Keratinocyte (primary cell): Measurements from ENCODE around the gene BAG1.

Source experiments
- EZH2 ChIP-seq: IDR thresholded peaks from one replicate; pipeline ENCODE4 v1.6.1; 2012; ENCODE audit warnings: inconsistent platforms, mild to moderate bottlenecking, low read length, moderate library complexity
- TF ChIP-seq, protein P1 (sequence below), 3 experiments: IDR thresholded peaks in 1 of 3; conservative IDR thresholded peaks in 1 of 3; optimal IDR thresholded peaks in 1 of 3; 2 replicates in 2 of 3; 3 replicates in 1 of 3; pipeline versions ENCODE3 to v1.5.1; 2011; ENCODE audit warnings: low read length in 3 of 3, mild to moderate bottlenecking in 3 of 3, moderate library complexity in 2 of 3, control low read depth in 1 of 3, inconsistent platforms in 1 of 3; ENCODE audit not compliant: insufficient read depth in 2 of 3; ENCODE audit errors: extremely low read depth in 1 of 3

DNA sequence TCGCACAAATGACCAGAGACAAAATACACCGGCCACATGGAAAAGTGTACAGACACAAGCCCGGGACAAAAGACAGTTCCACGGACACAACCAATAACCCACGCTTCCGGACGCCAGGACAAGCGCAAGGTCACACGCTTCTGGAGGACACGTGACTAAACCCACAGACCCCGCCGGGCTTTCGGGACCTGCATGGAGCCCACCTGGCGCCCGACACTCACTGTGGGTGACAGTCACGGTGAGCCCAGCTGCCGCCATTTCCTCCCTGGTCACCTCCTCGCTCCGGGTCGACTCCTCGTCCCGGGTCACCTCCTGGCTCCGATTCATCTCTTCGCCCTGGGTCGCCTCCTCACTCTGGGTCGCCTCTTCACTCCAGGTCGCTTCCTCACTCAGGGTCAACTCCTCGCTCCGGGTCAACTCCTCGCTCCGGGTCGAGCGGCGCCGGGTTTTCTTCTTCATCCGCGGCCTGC lies 470 bp downstream of the BAG1 start:
- TF ChIP-seq, protein P1, sequence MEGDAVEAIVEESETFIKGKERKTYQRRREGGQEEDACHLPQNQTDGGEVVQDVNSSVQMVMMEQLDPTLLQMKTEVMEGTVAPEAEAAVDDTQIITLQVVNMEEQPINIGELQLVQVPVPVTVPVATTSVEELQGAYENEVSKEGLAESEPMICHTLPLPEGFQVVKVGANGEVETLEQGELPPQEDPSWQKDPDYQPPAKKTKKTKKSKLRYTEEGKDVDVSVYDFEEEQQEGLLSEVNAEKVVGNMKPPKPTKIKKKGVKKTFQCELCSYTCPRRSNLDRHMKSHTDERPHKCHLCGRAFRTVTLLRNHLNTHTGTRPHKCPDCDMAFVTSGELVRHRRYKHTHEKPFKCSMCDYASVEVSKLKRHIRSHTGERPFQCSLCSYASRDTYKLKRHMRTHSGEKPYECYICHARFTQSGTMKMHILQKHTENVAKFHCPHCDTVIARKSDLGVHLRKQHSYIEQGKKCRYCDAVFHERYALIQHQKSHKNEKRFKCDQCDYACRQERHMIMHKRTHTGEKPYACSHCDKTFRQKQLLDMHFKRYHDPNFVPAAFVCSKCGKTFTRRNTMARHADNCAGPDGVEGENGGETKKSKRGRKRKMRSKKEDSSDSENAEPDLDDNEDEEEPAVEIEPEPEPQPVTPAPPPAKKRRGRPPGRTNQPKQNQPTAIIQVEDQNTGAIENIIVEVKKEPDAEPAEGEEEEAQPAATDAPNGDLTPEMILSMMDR (optimal IDR thresholded peaks at IDR 0.05 in 1 of 3, IDR thresholded peaks at IDR 0.05 in 1 of 3, conservative IDR thresholded peaks at IDR 0.05 in 1 of 3; ENCODE audit: extremely low read depth in 1 of 3, insufficient read depth in 2 of 3, low read length in 3 of 3) = no peak
- TF ChIP-seq EZH2 = no peak
